GM12878 (cell line): ENCODE results near the gene C1QL1. TPM values are rescaled to one million over a fixed set of nuclear protein-coding genes. Genes with fewer than 3 reads are reported as not detected.
A peak's percentile ranks its signal among the peaks of the same experiment; 100 is the strongest.

Experiments used
- ATAC-seq: fragments of 200-7000 bp; cut with Tn5 transposase; 3 replicates; pipeline ENCODE4 v1.9.1; 2020; ENCODE audit warnings: mild to moderate bottlenecking, moderate library complexity
- BruUV-seq: library from RNA; stranded (reverse); fragments of 400-500 nt; replicated peaks from 2 replicates; lab custom pipeline; 2021; lab: Mats Ljungman, UMichigan
- CTCF ChIA-PET: fragments of 300-600 bp; sonication (Branson Sonifier 250); formaldehyde crosslinking; extraction: SDS; loops from one replicate; lab custom pipeline; 2021; ENCODE audit warnings: inconsistent platforms; lab: Yijun Ruan, JAX
- POLR2A ChIA-PET: fragments of 350-600 bp; formaldehyde crosslinking; extraction: SDS; loops from one replicate; lab custom pipeline; 2021; ENCODE audit warnings: inconsistent platforms; lab: Charles Lee
- RAD21 ChIA-PET: fragments of 300-600 bp; sonication (Branson Sonifier 250); formaldehyde crosslinking; loops from one replicate; lab custom pipeline; 2023; ENCODE audit warnings: antibody characterized with exemption; ENCODE audit not compliant: unreplicated experiment; lab: Charles Lee
- SMC1A ChIA-PET: fragments of 300-600 bp; sonication (Branson Sonifier 250); formaldehyde crosslinking; loops from one replicate; lab custom pipeline; 2023; ENCODE audit not compliant: unreplicated experiment, uncharacterized antibody; lab: Charles Lee
- DNase-seq: peaks from one replicate; pipeline ENCODE4 v3.0.0-alpha.2; 2011; ENCODE audit warnings: low read depth, low spot score
- FAIRE-seq: peaks from 3 replicates; lab custom pipeline; 2011; peaks lifted over from hg19 to GRCh38; lab: Jason Lieb, UNC
- H2AFZ ChIP-seq: 2 replicates; pipeline ENCODE4 v1.6.0; 2011; ENCODE audit warnings: low read depth, low read length, control low read depth; ENCODE audit not compliant: control insufficient read depth
- H3K27ac ChIP-seq: 2 replicates; pipeline ENCODE4 v1.5.1; 2011; ENCODE audit warnings: control low read depth; ENCODE audit not compliant: control insufficient read depth, insufficient read depth
- H3K27me3 ChIP-seq, 2 experiments: replicated peaks in 1 of 2; 2 replicates each; pipeline versions ENCODE4 v1.6.0 to v1.6.1; 2011; ENCODE audit warnings: low read length in 1 of 2; ENCODE audit not compliant: control insufficient read depth in 2 of 2, insufficient read depth in 2 of 2
- H3K36me3 ChIP-seq, 2 experiments: 2 replicates each; pipeline ENCODE4 v1.5.1; 2011; ENCODE audit warnings: low read length in 1 of 2; ENCODE audit not compliant: control insufficient read depth in 2 of 2, insufficient read depth in 2 of 2
- H3K4me1 ChIP-seq: 2 replicates; pipeline ENCODE4 v1.6.1; 2011; ENCODE audit warnings: mild to moderate bottlenecking, low read length, moderate library complexity, mixed read lengths; ENCODE audit not compliant: control insufficient read depth, insufficient read depth
- H3K4me2 ChIP-seq: 2 replicates; pipeline ENCODE4 v1.6.0; 2011; ENCODE audit warnings: control low read depth; ENCODE audit not compliant: control insufficient read depth, insufficient read depth
- H3K4me3 ChIP-seq: fragments of 200-600 bp; sonication (generic); 2 replicates; pipeline ENCODE4 v1.5.1; 2016
- H3K79me2 ChIP-seq: 2 replicates; pipeline ENCODE4 v1.6.0; 2011; ENCODE audit warnings: low read length; ENCODE audit not compliant: control insufficient read depth, insufficient read depth
- H3K9ac ChIP-seq: 2 replicates; pipeline ENCODE4 v1.8.0; 2011; ENCODE audit warnings: low read length, control low read depth, mixed read lengths; ENCODE audit not compliant: control insufficient read depth, insufficient read depth
- H3K9me3 ChIP-seq: replicated peaks from 3 replicates; pipeline ENCODE4 v1.5.1; 2011; ENCODE audit warnings: mild to moderate bottlenecking, low read length; ENCODE audit not compliant: control insufficient read depth, insufficient read depth
- H4K20me1 ChIP-seq: 2 replicates; pipeline ENCODE4 v1.6.0; 2011; ENCODE audit not compliant: control insufficient read depth, insufficient read depth
- BCLAF1 ChIP-seq: fragments of 450-650 bp; IDR thresholded peaks from 2 replicates; pipeline ENCODE4 v1.6.1; 2017; ENCODE audit warnings: antibody characterized with exemption, mild to moderate bottlenecking, moderate library complexity
- CEBPB ChIP-seq, 2 experiments: fragments of 150-350 bp in 1 of 2; IDR thresholded peaks; 2 replicates each; pipeline ENCODE4 v1.6.1; 2012 to 2014; ENCODE audit warnings: low read depth in 2 of 2, low read length in 2 of 2, borderline replicate concordance in 1 of 2, inconsistent platforms in 1 of 2
- CUX1 ChIP-seq: IDR thresholded peaks from 2 replicates; pipeline ENCODE4 v1.6.1; 2012; ENCODE audit warnings: improper control_type of control experiment, low read depth, low read length; ENCODE audit not compliant: insufficient replicate concordance
- EED ChIP-seq: sonication (generic); IDR thresholded peaks from 2 replicates; pipeline ENCODE4 v1.6.1; 2016; ENCODE audit warnings: antibody characterized with exemption, low read depth
- MXI1 ChIP-seq: fragments of 150-350 bp; IDR thresholded peaks from 2 replicates; pipeline ENCODE4 v1.6.1; 2011; ENCODE audit warnings: low read depth, mild to moderate bottlenecking, inconsistent platforms, low read length, improper control_type of control experiment
- PKNOX1 ChIP-seq: fragments of 450-650 bp; IDR thresholded peaks from 2 replicates; pipeline ENCODE4 v1.6.1; 2016; ENCODE audit warnings: mild to moderate bottlenecking
- RUNX3 ChIP-seq: IDR thresholded peaks from 2 replicates; pipeline ENCODE4 v1.6.1; 2012; ENCODE audit warnings: low read length, inconsistent platforms
- SIN3A ChIP-seq: IDR thresholded peaks from 2 replicates; pipeline ENCODE4 v1.6.1; 2012; ENCODE audit warnings: low read depth, low read length, improper control_type of control experiment
- SMAD1 ChIP-seq: fragments of 450-650 bp; IDR thresholded peaks from 2 replicates; pipeline ENCODE4 v1.6.1; 2018; ENCODE audit warnings: mild to moderate bottlenecking, low read depth; ENCODE audit not compliant: partially characterized antibody
- SMAD5 ChIP-seq: IDR thresholded peaks from 2 replicates; pipeline ENCODE4 v1.6.1; 2016; ENCODE audit warnings: antibody characterized with exemption, low read depth
- SRF ChIP-seq, 2 experiments: IDR thresholded peaks; 2 replicates each; pipeline ENCODE4 v1.6.1; 2011; ENCODE audit warnings: low read depth in 2 of 2, low read length in 2 of 2, mild to moderate bottlenecking in 1 of 2, moderate library complexity in 1 of 2
- STAT3 ChIP-seq: IDR thresholded peaks from 2 replicates; pipeline ENCODE4 v1.6.1; 2011; ENCODE audit warnings: low read depth, low read length, improper control_type of control experiment
- TCF3 ChIP-seq: IDR thresholded peaks from 2 replicates; pipeline ENCODE4 v1.6.1; 2012; ENCODE audit warnings: low read depth, mild to moderate bottlenecking, low read length, borderline replicate concordance; ENCODE audit not compliant: insufficient read depth
- WGBS: methylation state at CpG from one replicate; pipeline ENCODE4 v1.1.6; 2016; ENCODE audit warnings: low lambda C conversion rate; ENCODE audit not compliant: insufficient replicate concordance, insufficient coverage; ENCODE audit errors: missing lambda C conversion rate; 5-methylcytosine and 5-hydroxymethylcytosine counted together
- in situ Hi-C: fragments of 300-500 bp; cut with MboI; formaldehyde crosslinking; loops from 9 replicates; pipeline ENCODE4 v1.14.3; 2018; ENCODE audit warnings: mixed read lengths
- intact Hi-C: fragments of 100-400 bp; cut with micrococcal nuclease; formaldehyde crosslinking; loops from one replicate; pipeline ENCODE4 v1.14.2; 2022; ENCODE audit not compliant: unreplicated experiment
- polyA plus RNA-seq, 11 experiments: library from polyadenylated mRNA; depleted of rRNA in 4 of 11; unstranded in 6 of 11; stranded (reverse) in 5 of 11; fragments of >200 nt; fragmentation: Nextera tagmentation in 4 of 11; fragmentation: Illumina TruSeq in 1 of 11; extraction: Ambion mirVana in 4 of 11; extraction: Trizol in 1 of 11; gene quantifications; 1 replicate in 1 of 11; 2 replicates in 10 of 11; pipeline versions ENCODE4 v1.2.1 to v1.2.3, GENCODE V29; 2011 to 2016; ENCODE audit warnings: inconsistent platforms in 2 of 11, missing spikeins in 2 of 11, low read depth in 1 of 11
- total RNA-seq, 4 experiments: library from RNA; depleted of rRNA in 3 of 4; stranded (reverse); fragments of >200 nt in 3 of 4; fragmentation: Illumina TruSeq in 1 of 4; extraction: Trizol in 1 of 4; gene quantifications; 2 replicates each; pipeline versions ENCODE4 v1.2.1 to v1.2.3, GENCODE V29; 2013 to 2021

The C1QL1 gene
- total and polyA plus RNA-seq, 10 of the 15 experiments (the other 5 are each of a cell fraction or from before 2014, with no cell fraction given): not detected

- in situ Hi-C loops: no loop called here
- ChIA-PET RAD21 (interaction anchor here (1.4 kb wide), 1 partner anchor 51 kb away, joined by 5 read pairs; no protein-coding TSS in a partner anchor), POLR2A (interaction anchor here (0.9 kb wide), 1 partner anchor 13 kb away, joined by 12 read pairs; no protein-coding TSS in a partner anchor), SMC1A (interaction anchor here (1.3 kb wide), 1 partner anchor 20 kb away, joined by 3 read pairs; no protein-coding TSS in a partner anchor), CTCF (no interaction called here)
- DNase-seq: no peak
- no peak for TF ChIP-seq EED
- TF ChIP-seq STAT3: no peak
- no peak for TF ChIP-seq SMAD1
- no peak for TF ChIP-seq TCF3
- no peak for TF ChIP-seq BCLAF1
- peak; percentile 16; the same call in 1 of the 2 replicates for TF ChIP-seq RUNX3
- TF ChIP-seq PKNOX1: peak; percentile 28; the same call in 1 of the 2 replicates
- TF ChIP-seq MXI1: no peak
- TF ChIP-seq SRF (IDR thresholded peaks at IDR 0.05; ENCODE audit: low read depth in 2 of 2, low read length in 2 of 2): no peak
- TF ChIP-seq SMAD5: no peak
- no peak for TF ChIP-seq CUX1
- TF ChIP-seq SIN3A: no peak
- no peak for TF ChIP-seq CEBPB (IDR thresholded peaks at IDR 0.05; ENCODE audit: borderline replicate concordance in 1 of 2, low read depth in 2 of 2, low read length in 2 of 2)
- Histone ChIP-seq H3K27me3 (peaks cover 18 to 33% of the 10 kb centered on the region in 2 experiments), H3K4me2 (no peak overlapping the region), H3K4me3 (no peak overlapping the region), H3K9me3 (no peaks in the 10 kb centered on the region; the same call in 2 of the 3 replicates), H3K27ac (no peak overlapping the region), H3K36me3 (no peaks in the 10 kb centered on the region), H3K4me1 (peaks cover 6% of the 10 kb centered on the region; the same call in 1 of the 2 replicates), H3K9ac (no peak overlapping the region), H3K79me2 (no peaks in the 10 kb centered on the region), H2AFZ (no peak overlapping the region), H4K20me1 (no peaks in the 10 kb centered on the region)
- 34% methylated on average over 8 of the region's 8 CpGs for WGBS
- BruUV-seq: no TSS peak
- intact Hi-C loops: no loop called here
- FAIRE-seq: no peak
- ATAC-seq: no peak
Observed at GRCh38 chr17:44971776-44972483, 3.8 kb upstream of the C1QL1 start.
